Sigmoid colon (tissue), 4 donors: ENCODE results near the gene PROX1.

ENCODE experiments used
- EP300 ChIP-seq, 4 donors: sonication (generic); formaldehyde crosslinking; IDR thresholded peaks; one replicate each; pipeline ENCODE4 v1.6.1; 2017; ENCODE audit warnings: antibody characterized with exemption in 4 of 4
- POLR2AphosphoS5 ChIP-seq, 4 donors: sonication (generic); formaldehyde crosslinking; IDR thresholded peaks; one replicate each; pipeline ENCODE4 v1.6.1; 2017; ENCODE audit warnings: antibody characterized with exemption in 4 of 4
- TF ChIP-seq, protein P1 (sequence below), 4 experiments: fragments of 450-650 bp in 3 of 4; fragments of 200-600 bp in 1 of 4; IDR thresholded peaks; one replicate each; pipeline ENCODE4 v1.5.1; 2016 to 2019; ENCODE audit warnings: antibody characterized with exemption in 4 of 4, mild to moderate bottlenecking in 3 of 4, moderate library complexity in 2 of 4

- no peak for TF ChIP-seq POLR2AphosphoS5 (IDR thresholded peaks at IDR 0.05)
- TF ChIP-seq EP300 (IDR thresholded peaks at IDR 0.05), result no peak
- TF ChIP-seq, protein P1, sequence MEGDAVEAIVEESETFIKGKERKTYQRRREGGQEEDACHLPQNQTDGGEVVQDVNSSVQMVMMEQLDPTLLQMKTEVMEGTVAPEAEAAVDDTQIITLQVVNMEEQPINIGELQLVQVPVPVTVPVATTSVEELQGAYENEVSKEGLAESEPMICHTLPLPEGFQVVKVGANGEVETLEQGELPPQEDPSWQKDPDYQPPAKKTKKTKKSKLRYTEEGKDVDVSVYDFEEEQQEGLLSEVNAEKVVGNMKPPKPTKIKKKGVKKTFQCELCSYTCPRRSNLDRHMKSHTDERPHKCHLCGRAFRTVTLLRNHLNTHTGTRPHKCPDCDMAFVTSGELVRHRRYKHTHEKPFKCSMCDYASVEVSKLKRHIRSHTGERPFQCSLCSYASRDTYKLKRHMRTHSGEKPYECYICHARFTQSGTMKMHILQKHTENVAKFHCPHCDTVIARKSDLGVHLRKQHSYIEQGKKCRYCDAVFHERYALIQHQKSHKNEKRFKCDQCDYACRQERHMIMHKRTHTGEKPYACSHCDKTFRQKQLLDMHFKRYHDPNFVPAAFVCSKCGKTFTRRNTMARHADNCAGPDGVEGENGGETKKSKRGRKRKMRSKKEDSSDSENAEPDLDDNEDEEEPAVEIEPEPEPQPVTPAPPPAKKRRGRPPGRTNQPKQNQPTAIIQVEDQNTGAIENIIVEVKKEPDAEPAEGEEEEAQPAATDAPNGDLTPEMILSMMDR (IDR thresholded peaks at IDR 0.05), result no peak
Measured at GRCh38 chr1:214018386-214019268, 30.9 kb downstream of the PROX1 start.
